T-helper 17 cell (primary cell): ENCODE results near the gene CCDC184. TPM values are rescaled to one million over a fixed set of nuclear protein-coding genes. Genes with fewer than 3 reads are reported as not detected.
A peak's percentile ranks its signal among the peaks of the same experiment; 100 is the strongest.

Source experiments
- ATAC-seq: fragments of 150-1000 bp; cut with Tn5 transposase; 2 replicates; pipeline ENCODE4 v1.10.0; 2021; ENCODE audit warnings: mild to moderate bottlenecking, moderate library complexity
- DNase-seq, 3 donors: peaks; one replicate each; pipeline versions ENCODE4 v3.0.0 to v3.0.0-alpha.2; 2020 to 2021
- H3K9me3 ChIP-seq: one replicate; pipeline ENCODE4 v1.7.0; 2013; ENCODE audit warnings: low read length, mild to moderate bottlenecking; ENCODE audit not compliant: control insufficient read depth, poor library complexity, severe bottlenecking
- H3K27ac Mint-ChIP-seq: one replicate; pipeline ENCODE4 v1.8.0; 2022; ENCODE audit warnings: mild to moderate bottlenecking, moderate library complexity, mixed read lengths
- H3K27me3 Mint-ChIP-seq: one replicate; pipeline ENCODE4 v1.8.0; 2022; ENCODE audit warnings: mixed read lengths
- H3K36me3 Mint-ChIP-seq: one replicate; pipeline ENCODE4 v1.8.0; 2022; ENCODE audit warnings: low read depth, mixed read lengths
- H3K4me1 Mint-ChIP-seq: one replicate; pipeline ENCODE4 v1.8.0; 2022; ENCODE audit warnings: mild to moderate bottlenecking, mixed read lengths
- H3K4me3 Mint-ChIP-seq: one replicate; pipeline ENCODE4 v1.8.0; 2022; ENCODE audit warnings: mild to moderate bottlenecking, moderate library complexity, mixed read lengths
- total RNA-seq, 4 donors: library from RNA in 2 of 4; stranded (reverse) in 2 of 4; gene quantifications; one replicate each; pipeline ENCODE4 v1.2.3 and lab custom pipeline; 2022 to 2026

Gene CCDC184
- total RNA-seq, 2 donors from 2014 or later, result 7.5 to 8.6 TPM

GRCh38 chr12:48163150-48163747, 20.2 kb upstream of the CCDC184 start:
- peak overlapping the region; percentile 19 for H3K4me3 Mint-ChIP-seq
- H3K27me3 Mint-ChIP-seq, result peaks cover 22% of the 10 kb centered on the region
- H3K27ac Mint-ChIP-seq, result no peak overlapping the region
- H3K9me3 ChIP-seq, result no peaks in the 10 kb centered on the region
- ATAC-seq, result no peak
- H3K36me3 Mint-ChIP-seq, result no peaks in the 10 kb centered on the region
- peaks cover 8% of the 10 kb centered on the region for H3K4me1 Mint-ChIP-seq
- DNase-seq, result no peak

- no peak overlapping the region for H3K27ac Mint-ChIP-seq
- peaks cover 4% of the 10 kb centered on the region for H3K4me1 Mint-ChIP-seq
- ATAC-seq (no peak), DNase-seq (no peak)
- no peaks in the 10 kb centered on the region for H3K9me3 ChIP-seq
- H3K4me3 Mint-ChIP-seq, result no peak overlapping the region
- peaks cover 22% of the 10 kb centered on the region for H3K27me3 Mint-ChIP-seq
- H3K36me3 Mint-ChIP-seq, result no peaks in the 10 kb centered on the region
Measured at GRCh38 chr12:48164451-48164850, 19.0 kb upstream of the CCDC184 start.

GRCh38 chr12:48165089-48165981, 18.1 kb upstream of the CCDC184 start:
- Mint-ChIP-seq H3K4me1 (peaks cover 4% of the 10 kb centered on the region), H3K27ac (no peak overlapping the region), H3K36me3 (no peaks in the 10 kb centered on the region), H3K4me3 (peak overlapping the region; percentile 52), H3K27me3 (peaks cover 22% of the 10 kb centered on the region)
- ATAC-seq (peak; percentile 84), DNase-seq (peak in 1 of 3 donors; percentile 42)
- H3K9me3 ChIP-seq, result no peaks in the 10 kb centered on the region

- DNase-seq (no peak), ATAC-seq (no peak)
- Mint-ChIP-seq H3K4me1 (peaks cover 4% of the 10 kb centered on the region), H3K4me3 (no peak overlapping the region), H3K36me3 (no peaks in the 10 kb centered on the region), H3K27me3 (peaks cover 15% of the 10 kb centered on the region), H3K27ac (no peak overlapping the region)
- no peaks in the 10 kb centered on the region for H3K9me3 ChIP-seq
Measured at GRCh38 chr12:48169011-48169410, 14.4 kb upstream of the CCDC184 start.

GRCh38 chr12:48175613-48176416, 7.6 kb upstream of the CCDC184 start:
- Mint-ChIP-seq H3K27me3 (peaks cover 40% of the 10 kb centered on the region), H3K4me3 (peak overlapping the region; percentile 77), H3K4me1 (peaks cover 3% of the 10 kb centered on the region), H3K36me3 (peaks cover 6% of the 10 kb centered on the region), H3K27ac (peak overlapping the region; percentile 6)
- DNase-seq (no peak), ATAC-seq (no peak)
- H3K9me3 ChIP-seq, result no peaks in the 10 kb centered on the region

GRCh38 chr12:48176417-48176751, 7.1 kb upstream of the CCDC184 start:
- Mint-ChIP-seq H3K27me3 (peaks cover 45% of the 10 kb centered on the region), H3K36me3 (peaks cover 9% of the 10 kb centered on the region), H3K27ac (peak overlapping the region; percentile 29), H3K4me1 (peaks cover 3% of the 10 kb centered on the region), H3K4me3 (peak overlapping the region; percentile 25)
- ATAC-seq, result no peak
- no peaks in the 10 kb centered on the region for H3K9me3 ChIP-seq
- DNase-seq, result no peak

DNA sequence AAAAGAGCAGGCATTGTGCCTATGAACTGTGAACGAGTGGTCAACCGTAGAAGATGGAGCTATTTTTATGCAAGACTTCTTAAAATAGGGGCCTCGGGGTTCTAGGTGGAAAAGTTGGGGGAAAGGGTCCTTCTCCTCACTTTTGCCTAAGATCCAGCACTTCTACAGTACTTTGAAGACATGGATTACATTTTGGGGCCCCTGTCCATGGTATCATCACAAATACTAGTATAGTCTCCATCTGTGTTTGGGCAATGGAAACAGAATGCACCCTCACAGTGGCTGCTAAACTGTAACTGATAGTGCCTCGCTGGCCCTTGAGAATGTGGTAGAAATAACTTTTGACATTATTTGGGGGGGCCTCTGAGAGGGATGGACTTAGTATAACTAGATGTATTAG, 5.5 kb upstream of the CCDC184 start:
- peaks cover 9% of the 10 kb centered on the region for H3K36me3 Mint-ChIP-seq
- H3K4me3 Mint-ChIP-seq, result no peak overlapping the region
- H3K27me3 Mint-ChIP-seq, result peaks cover 45% of the 10 kb centered on the region
- no peak overlapping the region for H3K27ac Mint-ChIP-seq
- peaks cover 7% of the 10 kb centered on the region for H3K4me1 Mint-ChIP-seq
- H3K9me3 ChIP-seq, result no peaks in the 10 kb centered on the region
- ATAC-seq, result no peak
- no peak for DNase-seq

- H3K27me3 Mint-ChIP-seq, result peaks cover 50% of the 10 kb centered on the region
- H3K4me1 Mint-ChIP-seq, result peaks cover 15% of the 10 kb centered on the region
- peak overlapping the region; percentile 24 for H3K27ac Mint-ChIP-seq
- H3K4me3 Mint-ChIP-seq, result no peak overlapping the region
- H3K9me3 ChIP-seq, result no peaks in the 10 kb centered on the region
- H3K36me3 Mint-ChIP-seq, result peaks cover 9% of the 10 kb centered on the region
- ATAC-seq (no peak), DNase-seq (no peak)
Measured at GRCh38 chr12:48179466-48179865, 4.0 kb upstream of the CCDC184 start.

GRCh38 chr12:48180424-48180823, 3.0 kb upstream of the CCDC184 start:
- Mint-ChIP-seq H3K27me3 (peaks cover 54% of the 10 kb centered on the region), H3K27ac (no peak overlapping the region)
- ATAC-seq, result no peak

DNA sequence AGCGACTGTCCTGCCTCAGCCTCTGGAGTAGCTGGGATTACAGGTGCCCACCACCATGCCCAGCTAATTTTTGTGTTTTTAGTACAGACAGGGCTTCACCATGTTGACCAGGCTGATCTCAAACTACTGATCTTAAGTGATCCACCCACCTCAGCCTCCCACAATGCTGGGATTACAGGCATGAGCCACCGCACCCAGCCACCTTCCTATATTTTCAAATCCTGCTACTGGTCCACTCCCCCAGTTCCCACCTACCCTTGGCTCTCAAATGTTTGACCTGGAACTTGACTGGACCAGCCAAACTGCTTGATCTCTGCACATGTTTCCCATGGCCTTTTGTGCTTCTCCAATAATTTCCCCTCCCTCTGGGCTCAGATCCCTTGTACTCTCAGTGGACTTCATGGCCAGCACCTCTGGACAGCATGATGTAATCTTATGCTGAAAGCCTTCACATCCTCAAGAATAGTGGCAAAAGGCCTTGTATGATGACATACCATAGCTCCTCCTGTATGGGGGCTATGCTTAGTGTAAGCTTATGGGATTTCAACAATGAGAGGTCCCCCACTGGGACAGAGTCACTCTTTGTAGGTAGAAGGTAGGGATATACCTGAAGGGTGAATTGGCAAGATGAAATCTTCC, 2.5 kb upstream of the CCDC184 start:
- peaks cover 14% of the 10 kb centered on the region for H3K4me1 Mint-ChIP-seq
- peak overlapping the region; percentile 24 for H3K27ac Mint-ChIP-seq
- ATAC-seq (no peak), DNase-seq (no peak)
- H3K9me3 ChIP-seq, result no peaks in the 10 kb centered on the region
- peaks cover 11% of the 10 kb centered on the region for H3K36me3 Mint-ChIP-seq
- peaks cover 55% of the 10 kb centered on the region for H3K27me3 Mint-ChIP-seq
- no peak overlapping the region for H3K4me3 Mint-ChIP-seq

More at GRCh38 chr12:48180424-48180823, 3.0 kb upstream of the CCDC184 start:
- Mint-ChIP-seq H3K4me3 (no peak overlapping the region), H3K36me3 (peaks cover 9% of the 10 kb centered on the region), H3K4me1 (peaks cover 17% of the 10 kb centered on the region)
- no peaks in the 10 kb centered on the region for H3K9me3 ChIP-seq
- DNase-seq, result no peak

- H3K27me3 Mint-ChIP-seq, result peaks cover 46% of the 10 kb centered on the region
- DNase-seq (no peak), ATAC-seq (no peak)
- H3K9me3 ChIP-seq, result no peaks in the 10 kb centered on the region
- peaks cover 11% of the 10 kb centered on the region for H3K36me3 Mint-ChIP-seq
- peaks cover 16% of the 10 kb centered on the region for H3K4me1 Mint-ChIP-seq
- H3K4me3 Mint-ChIP-seq, result peak overlapping the region; percentile 96
- peak overlapping the region; percentile 90 for H3K27ac Mint-ChIP-seq
Measured at GRCh38 chr12:48182631-48183030, 813 bp upstream of the CCDC184 start.

DNA sequence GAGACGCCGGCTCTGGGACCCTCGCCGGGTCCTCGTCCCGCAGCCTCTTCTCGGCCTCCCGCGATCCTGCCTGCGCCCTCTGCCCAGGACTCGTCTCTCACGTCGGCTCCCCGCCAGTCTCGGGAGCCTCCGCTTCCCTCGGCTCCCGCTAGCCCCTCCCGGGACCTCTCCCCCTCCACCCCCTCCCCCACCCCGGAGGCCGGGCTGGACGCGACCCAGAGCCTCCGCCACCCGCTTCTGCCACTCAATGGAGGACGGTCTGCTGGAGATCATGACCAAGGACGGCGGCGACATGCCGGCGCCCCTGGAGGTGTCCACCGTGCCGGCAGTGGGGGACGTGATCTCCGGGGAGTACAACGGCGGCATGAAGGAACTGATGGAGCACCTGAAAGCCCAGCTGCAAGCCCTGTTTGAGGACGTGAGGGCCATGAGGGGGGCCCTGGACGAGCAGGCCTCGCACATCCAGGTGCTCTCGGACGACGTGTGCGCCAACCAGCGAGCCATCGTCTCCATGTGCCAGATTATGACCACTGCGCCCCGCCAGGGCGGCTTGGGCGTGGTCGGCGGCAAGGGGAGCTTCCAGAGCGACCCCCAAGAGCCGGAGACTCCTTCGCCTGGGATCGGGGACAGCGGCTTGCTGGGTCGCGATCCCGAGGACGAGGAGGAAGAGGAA, 568 bp downstream of the CCDC184 start:
- ATAC-seq, result peak; percentile 15
- Mint-ChIP-seq H3K27ac (peak overlapping the region; percentile 90), H3K4me1 (peaks cover 16% of the 10 kb centered on the region), H3K36me3 (peaks cover 7% of the 10 kb centered on the region), H3K27me3 (peaks cover 37% of the 10 kb centered on the region), H3K4me3 (peak overlapping the region; percentile 96)
- no peaks in the 10 kb centered on the region for H3K9me3 ChIP-seq
- DNase-seq, result peak in 1 of 3 donors; percentile 13
